NCI-H1930 (cell line): Measurements from ENCODE around the gene CTSF.
A peak's percentile ranks its signal among the peaks of the same experiment; 100 is the strongest.
"Not testable (repeated sequence)": the region's sequence is repeated elsewhere in the genome, so short reads cannot be mapped to it uniquely, and the experiment has no call there.

Experiments
- DNase-seq, 2 experiments: peaks; one replicate each; lab custom pipeline; 2025; lab: John Stamatoyannopoulos, UW

The CTSF gene

GRCh38 chr11:66589996-66590675 lies 21.7 kb upstream of the CTSF start:
- no peak for DNase-seq

- DNase-seq = not testable (repeated sequence)
Observed at GRCh38 chr11:66589315-66589714, 20.9 kb upstream of the CTSF start.

GRCh38 chr11:66586136-66586535 lies 17.7 kb upstream of the CTSF start:
- no peak for DNase-seq

GRCh38 chr11:66585447-66585846 lies 17.0 kb upstream of the CTSF start:
- DNase-seq = not testable (repeated sequence)

DNA sequence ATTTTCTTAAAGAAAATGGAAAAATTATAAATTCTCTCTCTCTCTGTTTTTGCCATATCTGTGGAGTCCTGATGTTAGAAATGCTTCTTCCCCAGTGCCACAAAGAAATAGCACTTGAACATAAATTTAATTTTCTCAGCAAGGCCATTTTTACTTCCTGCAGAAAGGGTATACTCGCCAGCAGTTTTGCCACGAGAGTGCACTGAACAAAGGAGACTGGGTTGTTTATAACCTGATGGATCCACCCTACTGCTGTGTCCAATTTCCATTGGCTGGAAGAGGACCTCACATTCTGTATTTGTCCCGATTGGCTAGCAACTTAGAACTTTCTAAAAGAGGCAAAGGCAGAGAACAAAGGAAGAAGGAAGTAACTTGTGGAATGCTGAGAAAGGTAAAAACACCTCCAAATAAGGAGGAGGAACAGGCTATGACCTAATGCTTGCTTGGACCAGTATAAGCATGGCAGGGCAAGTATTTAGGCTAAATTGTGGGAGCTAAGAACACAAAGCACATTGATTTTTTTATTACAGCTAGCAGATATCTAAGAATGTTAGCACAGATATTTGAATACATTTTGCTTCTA lies 14.2 kb upstream of the CTSF start:
- DNase-seq = not testable (repeated sequence)

GRCh38 chr11:66581261-66581660 lies 12.9 kb upstream of the CTSF start:
- DNase-seq = no peak

- no peak for DNase-seq
Observed at GRCh38 chr11:66580803-66581202, 12.4 kb upstream of the CTSF start.

DNA sequence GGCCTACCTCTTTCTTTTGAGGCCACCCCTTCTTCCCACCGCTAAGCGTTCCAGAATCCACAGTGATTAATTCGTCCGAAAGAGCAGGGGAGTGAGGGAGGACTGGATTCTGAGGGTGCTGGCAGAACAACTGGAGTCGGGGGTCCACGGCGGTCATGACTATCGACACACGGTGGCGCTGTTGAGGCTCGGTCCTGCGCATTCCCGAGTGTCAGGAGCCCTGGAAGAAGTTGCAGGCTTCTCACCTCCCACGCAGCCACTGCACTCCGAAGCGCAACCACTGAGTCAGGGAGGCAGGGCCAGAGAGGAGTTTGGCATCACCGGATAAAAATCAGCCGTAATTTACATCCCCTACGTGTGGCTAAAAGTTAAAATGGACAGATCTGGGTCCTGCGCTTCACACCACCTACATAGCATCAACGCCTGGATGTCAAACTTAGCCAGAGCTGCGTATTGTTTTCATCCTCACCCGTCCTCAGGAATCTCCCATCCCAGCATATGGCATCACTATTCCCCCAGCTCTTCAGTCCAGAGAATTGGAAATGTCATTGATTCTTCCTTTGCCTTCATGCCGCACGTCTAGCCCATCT lies 10.7 kb upstream of the CTSF start:
- peak; percentile 41 to 44 for DNase-seq

DNA sequence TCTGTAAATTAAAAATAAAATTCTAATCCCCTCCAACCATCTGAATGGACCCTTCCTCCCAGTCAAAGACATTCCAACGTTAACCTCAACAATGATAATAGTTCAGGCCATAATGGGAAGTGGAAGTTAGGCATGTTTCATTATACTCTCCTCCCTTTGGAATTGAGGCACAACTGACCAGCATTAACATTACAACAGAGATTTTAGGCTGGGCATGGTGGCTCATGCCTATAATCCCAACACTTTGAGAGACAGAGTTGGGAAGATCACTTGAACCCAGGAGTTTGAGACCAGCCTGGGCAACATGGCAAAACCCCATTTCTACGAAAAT lies 2.4 kb upstream of the CTSF start:
- DNase-seq = no peak

GRCh38 chr11:66570079-66570849 lies 1.9 kb upstream of the CTSF start:
- no peak for DNase-seq

- DNase-seq = no peak
Observed at GRCh38 chr11:66569076-66569475, 670 bp upstream of the CTSF start.

GRCh38 chr11:66567787-66568123 lies 651 bp downstream of the CTSF start:
- no peak for DNase-seq

DNA sequence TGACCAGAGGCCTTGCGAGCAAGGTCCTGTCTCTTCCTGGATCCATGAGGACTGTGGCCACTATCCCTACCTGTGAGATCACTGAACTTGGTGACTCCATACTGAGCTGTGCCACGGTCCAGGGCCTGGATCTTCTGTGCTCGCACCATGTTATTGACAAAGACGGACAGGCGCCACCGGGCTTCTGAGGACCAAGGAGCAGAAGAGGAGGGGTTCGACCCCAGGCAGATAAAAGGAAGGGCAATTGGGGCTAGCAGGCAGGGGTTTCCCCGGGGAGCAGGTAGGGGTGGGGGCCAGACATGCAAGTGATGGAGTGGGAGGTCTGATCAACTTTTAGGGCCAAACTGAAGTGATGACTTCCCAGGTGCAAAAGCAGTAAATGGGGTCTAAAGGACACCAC lies 2.2 kb downstream of the CTSF start:
- no peak for DNase-seq

- DNase-seq = no peak
Observed at GRCh38 chr11:66564984-66565383, 3.4 kb downstream of the CTSF start.

DNA sequence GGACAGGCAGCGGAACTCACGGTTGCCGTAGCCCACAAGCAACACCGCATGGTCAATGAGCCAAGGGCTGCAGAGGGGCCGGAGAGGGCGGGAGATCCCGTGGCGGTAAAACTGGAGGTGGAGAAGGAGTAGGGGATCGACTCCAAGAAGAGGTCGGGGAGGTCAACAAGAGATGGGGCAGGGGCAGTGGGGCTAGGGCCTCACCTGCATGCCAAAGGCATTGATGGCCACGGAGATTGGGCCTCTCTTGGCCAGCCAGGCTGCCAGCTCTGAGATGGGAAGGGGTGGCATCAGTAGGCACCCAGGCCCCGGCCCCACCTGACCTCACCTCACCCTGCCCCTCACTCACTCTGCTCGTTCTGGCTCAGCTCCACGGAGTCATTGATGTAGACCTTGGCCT lies 3.9 kb downstream of the CTSF start:
- no peak for DNase-seq

DNA sequence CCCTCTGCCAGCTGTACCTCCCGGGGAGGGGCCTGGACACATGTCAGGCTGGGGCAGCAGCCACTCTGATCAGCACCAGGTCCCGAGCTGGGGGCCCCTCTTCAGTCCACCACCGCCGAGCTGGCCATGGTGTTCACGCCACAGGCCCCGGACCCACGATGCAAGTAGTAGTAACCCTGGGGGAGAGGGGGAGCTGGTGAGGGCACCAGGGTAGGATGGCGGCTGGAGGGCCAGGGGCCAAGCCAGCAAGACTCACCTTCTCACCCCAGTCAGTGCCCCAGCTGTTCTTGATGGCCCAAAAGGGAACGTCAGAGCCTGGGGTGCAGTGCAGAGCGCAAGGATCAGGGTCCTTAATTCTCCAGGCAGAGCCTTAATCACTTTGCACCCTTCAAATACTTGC lies 4.6 kb downstream of the CTSF start:
- DNase-seq = no peak

GRCh38 chr11:66562907-66563583 lies 5.4 kb downstream of the CTSF start:
- DNase-seq = no peak

DNA sequence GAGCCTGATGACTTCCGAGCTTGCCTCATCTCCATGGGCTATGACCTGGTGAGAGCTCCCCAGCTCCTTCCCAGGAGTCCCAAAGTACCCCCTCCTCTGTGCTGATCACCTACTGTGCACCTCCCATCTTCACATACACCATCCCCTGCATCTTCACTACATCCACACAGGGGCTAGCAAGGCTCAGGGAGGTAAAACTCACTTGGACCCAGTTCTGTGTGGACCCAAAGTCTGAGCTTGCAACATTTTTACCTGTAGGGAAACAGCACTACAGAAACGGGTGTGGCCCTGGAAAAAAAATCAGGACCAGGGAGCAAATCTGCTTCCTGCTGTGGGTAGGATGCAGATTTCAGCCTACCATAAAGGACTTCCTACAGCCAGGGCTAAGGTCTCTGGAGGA lies 6.1 kb downstream of the CTSF start:
- no peak for DNase-seq

DNA sequence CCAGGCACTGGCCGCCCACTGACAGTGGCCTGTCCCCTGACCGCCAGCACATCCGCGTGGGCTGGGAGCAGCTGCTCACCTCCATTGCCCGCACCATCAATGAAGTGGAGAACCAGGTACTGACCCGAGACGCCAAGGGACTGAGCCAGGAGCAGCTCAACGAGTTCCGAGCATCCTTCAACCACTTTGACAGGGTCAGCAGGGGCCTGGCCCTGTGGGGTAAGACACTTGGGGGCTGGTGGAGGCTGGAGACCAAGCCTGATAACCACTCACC lies 6.5 kb downstream of the CTSF start:
- DNase-seq = no peak

DNA sequence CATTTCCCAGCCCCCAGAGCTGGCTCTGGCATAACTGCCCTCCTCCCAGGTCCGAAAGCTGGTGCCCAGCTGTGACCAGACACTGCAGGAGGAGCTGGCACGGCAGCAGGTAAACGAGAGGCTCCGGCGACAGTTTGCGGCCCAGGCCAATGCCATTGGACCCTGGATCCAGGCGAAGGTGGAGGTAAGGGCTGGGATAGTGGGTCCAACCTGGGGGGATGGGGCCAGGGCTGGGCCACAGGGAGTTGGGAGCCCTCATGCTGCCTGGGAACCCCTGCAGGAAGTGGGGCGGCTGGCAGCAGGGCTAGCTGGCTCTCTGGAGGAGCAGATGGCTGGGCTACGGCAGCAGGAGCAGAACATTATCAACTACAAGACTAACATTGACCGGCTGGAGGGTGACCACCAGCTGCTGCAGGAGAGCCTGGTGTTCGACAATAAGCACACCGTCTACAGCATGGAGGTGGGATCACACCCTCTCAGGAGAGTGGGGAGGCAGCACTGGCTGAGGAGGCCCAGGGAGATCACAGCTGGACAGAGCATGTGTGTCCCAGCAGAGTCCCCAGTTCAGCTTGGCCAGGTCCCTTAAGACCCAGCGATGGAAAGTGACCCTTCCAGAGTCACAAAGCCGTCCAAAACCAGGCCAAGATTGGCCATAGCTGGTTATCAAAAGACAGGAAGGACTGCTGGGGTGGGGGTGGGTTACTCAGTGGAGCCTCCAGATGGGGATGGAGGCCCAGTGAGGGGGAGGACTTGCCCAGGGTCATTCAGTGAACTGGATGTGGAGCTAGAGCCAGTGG lies 7.0 kb downstream of the CTSF start:
- no peak for DNase-seq

GRCh38 chr11:66559866-66560676 lies 8.3 kb downstream of the CTSF start:
- DNase-seq = no peak
